Type B pancreatic cell (in vitro differentiated cells): ENCODE measurements around the gene GCG. TPM values are rescaled to one million over a fixed set of nuclear protein-coding genes. Genes with fewer than 3 reads are reported as not detected.
A peak's percentile ranks its signal among the peaks of the same experiment; 100 is the strongest.

Source experiments
- DNase-seq: peaks from one replicate; pipeline ENCODE4 v3.0.0; 2021; ENCODE audit warnings: mixed read lengths; ENCODE audit not compliant: unreplicated experiment; ENCODE audit errors: extremely low spot score
- H3K27ac Mint-ChIP-seq: 2 replicates; pipeline ENCODE4 v1.8.0; 2021; ENCODE audit warnings: mild to moderate bottlenecking, mixed read lengths
- H3K27me3 Mint-ChIP-seq: 2 replicates; pipeline ENCODE4 v1.8.0; 2021; ENCODE audit warnings: mixed read lengths
- H3K36me3 Mint-ChIP-seq: 2 replicates; pipeline ENCODE4 v1.8.0; 2021; ENCODE audit warnings: mixed read lengths
- H3K4me1 Mint-ChIP-seq: one replicate; pipeline ENCODE4 v1.8.0; 2021; ENCODE audit warnings: mixed read lengths; ENCODE audit not compliant: unreplicated experiment
- H3K4me3 Mint-ChIP-seq: 2 replicates; pipeline ENCODE4 v1.8.0; 2021; ENCODE audit warnings: mild to moderate bottlenecking, mixed read lengths
- H3K9me3 Mint-ChIP-seq: 2 replicates; pipeline ENCODE4 v1.8.0; 2021; ENCODE audit warnings: mixed read lengths
- CTCF ChIP-seq: fragments of 200-600 bp; sonication (generic); conservative IDR thresholded peaks from 2 replicates; pipeline ENCODE4 v1.5.0; 2021; ENCODE audit warnings: antibody characterized with exemption, mild to moderate bottlenecking
- total RNA-seq: library from RNA; stranded (reverse); gene quantifications from 2 replicates; pipeline ENCODE4 v1.2.1, GENCODE V29; 2021; ENCODE audit warnings: low replicate concordance

The GCG gene
- total RNA-seq, 1 donor from 2014 or later, result 4,649 TPM

- no peak overlapping the region for H3K27ac Mint-ChIP-seq
- H3K36me3 Mint-ChIP-seq, result no peaks in the 10 kb centered on the region
- no peaks in the 10 kb centered on the region for H3K4me1 Mint-ChIP-seq
- TF ChIP-seq CTCF, result no peak
- H3K27me3 Mint-ChIP-seq, result peaks cover 2% of the 10 kb centered on the region
- H3K9me3 Mint-ChIP-seq, result no peaks in the 10 kb centered on the region
- no peak for DNase-seq
- no peak overlapping the region for H3K4me3 Mint-ChIP-seq
Observed at GRCh38 chr2:162126527-162126926, 25.5 kb downstream of the GCG start.

GRCh38 chr2:162126111-162126519 is 25.9 kb downstream of the GCG start:
- Mint-ChIP-seq H3K36me3 (no peaks in the 10 kb centered on the region), H3K4me3 (no peak overlapping the region)

GRCh38 chr2:162125138-162125537 is 26.9 kb downstream of the GCG start:
- TF ChIP-seq CTCF, result no peak
- H3K4me3 Mint-ChIP-seq, result no peak overlapping the region
- no peak for DNase-seq
- no peaks in the 10 kb centered on the region for H3K36me3 Mint-ChIP-seq
- H3K27me3 Mint-ChIP-seq, result no peaks in the 10 kb centered on the region
- H3K4me1 Mint-ChIP-seq, result no peaks in the 10 kb centered on the region
- no peak overlapping the region for H3K27ac Mint-ChIP-seq
- H3K9me3 Mint-ChIP-seq, result no peaks in the 10 kb centered on the region

More at GRCh38 chr2:162126111-162126519, 25.9 kb downstream of the GCG start:
- Mint-ChIP-seq H3K27ac (no peak overlapping the region), H3K4me1 (no peaks in the 10 kb centered on the region), H3K9me3 (no peaks in the 10 kb centered on the region), H3K27me3 (peaks cover 2% of the 10 kb centered on the region)
- DNase-seq, result no peak
- TF ChIP-seq CTCF, result no peak

DNA sequence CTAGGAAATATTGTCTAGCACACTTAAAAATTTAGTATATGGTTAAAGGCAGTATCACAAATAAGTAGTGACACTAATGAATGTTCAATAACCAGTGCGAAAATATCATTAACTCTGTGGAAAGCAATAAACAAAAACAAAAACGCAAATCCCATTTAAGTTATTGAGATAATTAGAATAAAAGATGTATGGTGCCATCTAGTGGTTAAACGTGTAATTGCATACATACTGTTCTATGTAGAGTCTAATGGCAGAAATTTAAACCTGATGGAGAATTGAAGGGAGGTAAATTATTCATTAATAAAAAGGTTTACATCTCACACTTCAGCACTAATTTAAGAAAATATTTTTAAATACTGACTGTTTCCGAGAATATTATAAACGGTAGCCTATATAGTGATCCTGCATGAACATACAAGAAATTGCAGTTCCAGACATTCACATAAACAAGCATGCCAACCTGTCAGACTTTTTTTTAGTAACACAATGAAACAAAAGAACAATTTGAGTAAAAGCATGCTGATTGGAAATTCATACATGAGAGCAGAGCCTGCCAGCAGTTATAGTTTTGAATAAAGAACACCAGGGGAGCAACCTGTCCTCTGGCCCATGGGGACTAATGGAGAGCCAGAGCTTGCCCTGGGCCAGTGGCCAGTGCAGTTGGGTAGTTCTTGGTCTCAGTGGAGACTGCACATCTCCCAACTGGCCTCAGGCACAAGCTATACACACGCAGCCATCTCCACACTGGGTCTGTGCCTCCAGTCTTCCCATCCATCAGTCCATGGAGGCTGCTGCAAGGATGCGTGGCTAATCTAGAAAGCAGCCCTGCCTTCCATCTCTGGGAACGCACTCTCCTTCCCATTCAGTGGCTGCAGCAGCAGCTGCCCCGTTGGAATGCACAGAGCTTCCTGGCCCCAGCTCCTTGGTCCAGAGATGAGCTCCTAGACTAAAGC is 28.0 kb downstream of the GCG start:
- Mint-ChIP-seq H3K9me3 (no peaks in the 10 kb centered on the region), H3K27ac (no peak overlapping the region), H3K4me3 (no peak overlapping the region), H3K4me1 (no peaks in the 10 kb centered on the region), H3K36me3 (no peaks in the 10 kb centered on the region), H3K27me3 (no peaks in the 10 kb centered on the region)
- peak; percentile 92 for TF ChIP-seq CTCF
- no peak for DNase-seq

DNA sequence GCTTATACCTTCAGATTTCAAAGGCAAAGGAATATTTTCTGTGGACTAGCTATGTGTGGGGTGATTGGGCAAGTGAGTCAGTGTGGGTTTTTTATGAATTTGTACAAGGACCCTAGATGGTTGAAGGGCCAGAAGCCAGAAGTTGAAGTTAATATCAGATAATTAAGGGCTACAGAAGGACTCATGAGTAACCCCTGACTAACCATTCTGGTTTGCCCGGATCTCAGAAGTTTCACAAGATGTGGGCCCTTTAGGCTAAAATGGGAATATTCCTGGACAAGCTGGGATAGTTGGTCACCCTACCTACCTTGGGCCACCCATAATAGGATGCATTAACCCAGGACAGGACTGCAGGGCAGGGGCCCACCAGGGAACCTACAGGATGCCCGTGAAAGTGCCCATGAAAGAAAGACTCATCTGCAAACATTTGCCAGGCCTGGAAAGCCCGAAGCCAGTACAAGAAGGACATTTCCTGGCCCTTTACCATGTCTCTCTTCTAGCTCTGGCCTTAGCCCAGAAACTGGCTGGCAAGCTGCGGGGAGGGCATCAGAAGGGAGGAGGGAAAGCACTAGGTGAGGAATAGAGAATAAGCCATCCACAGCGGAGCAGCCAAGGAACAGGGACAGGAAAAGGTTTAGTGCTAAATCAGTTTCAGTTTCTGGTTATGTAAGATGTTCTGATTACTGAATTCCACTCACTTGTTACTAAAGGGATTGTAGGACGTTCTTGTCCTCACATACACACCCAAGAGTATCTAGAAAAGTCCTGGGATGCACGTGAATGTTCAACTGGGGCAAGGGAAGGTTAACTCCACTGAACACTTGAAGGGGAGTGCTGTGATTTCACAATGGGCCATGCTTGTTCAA is 33.6 kb downstream of the GCG start:
- no peak for DNase-seq
- no peak overlapping the region for H3K27ac Mint-ChIP-seq
- H3K4me1 Mint-ChIP-seq, result peaks cover 7% of the 10 kb centered on the region
- H3K27me3 Mint-ChIP-seq, result no peaks in the 10 kb centered on the region
- H3K9me3 Mint-ChIP-seq, result peaks cover 9% of the 10 kb centered on the region
- no peaks in the 10 kb centered on the region for H3K36me3 Mint-ChIP-seq
- no peak overlapping the region for H3K4me3 Mint-ChIP-seq
- no peak for TF ChIP-seq CTCF
